IPS-11a (cell line): Measurements from ENCODE around the gene ELAC2.

ENCODE experiments used
- H3K4me3 ChIP-seq: one replicate; pipeline ENCODE4 v1.5.1; 2013; ENCODE audit warnings: low read depth, low read length, control low read depth

ELAC2 gene

DNA sequence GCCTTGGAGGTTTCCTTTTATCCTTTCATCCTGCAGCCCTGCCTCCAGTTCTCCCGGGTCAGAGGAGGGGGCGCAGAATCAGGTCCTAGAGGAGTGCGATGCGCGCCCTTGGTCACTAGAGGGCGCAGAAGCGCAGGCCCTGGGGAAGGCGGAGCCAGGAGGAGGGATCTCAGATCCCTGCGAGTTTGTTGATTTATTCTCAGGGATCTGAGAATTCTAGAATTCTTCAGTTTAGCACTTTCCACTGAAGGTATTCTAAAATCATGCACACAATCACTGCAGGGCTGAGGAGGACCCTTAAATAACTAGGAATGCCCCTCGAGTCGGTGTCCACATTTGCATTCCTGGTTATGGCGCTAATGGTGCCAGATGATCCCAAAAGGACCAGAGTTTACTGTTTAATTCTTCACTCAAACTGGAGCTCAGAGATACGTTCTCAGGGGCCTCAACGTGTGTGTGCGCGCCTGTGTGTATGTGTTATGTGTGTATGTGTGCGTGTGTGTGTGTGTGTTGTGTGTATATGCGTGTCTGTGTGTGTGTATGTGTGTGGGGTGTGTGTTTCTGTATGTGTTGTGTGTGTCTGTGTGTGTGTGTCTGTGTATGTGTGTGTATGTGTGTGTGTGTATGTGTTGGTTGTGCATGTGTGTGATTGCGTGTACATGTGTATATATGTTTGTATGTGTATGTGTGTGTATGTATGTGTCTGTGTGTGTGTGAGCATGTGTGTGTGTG lies 6.9 kb upstream of the ELAC2 start:
- H3K4me3 ChIP-seq, result no peak overlapping the region

DNA sequence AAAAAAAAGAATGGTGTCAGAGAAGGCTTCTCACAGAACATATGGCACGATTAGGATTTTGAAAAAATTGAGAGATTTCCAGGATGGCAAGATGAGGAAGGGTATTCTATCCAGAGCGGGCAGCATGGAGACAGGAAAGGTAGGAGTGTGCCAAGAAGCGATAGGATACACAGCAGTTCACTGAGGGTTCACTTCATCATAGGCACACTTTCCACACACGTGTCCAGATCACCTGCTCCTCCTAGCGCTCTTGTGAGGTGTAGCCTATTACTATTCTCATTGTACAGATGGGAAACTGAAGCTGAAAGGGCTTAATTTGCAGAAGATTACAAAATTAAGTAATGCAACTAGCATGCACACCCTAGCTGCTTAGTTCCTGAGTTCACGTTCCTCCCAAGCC lies 6.2 kb upstream of the ELAC2 start:
- no peak overlapping the region for H3K4me3 ChIP-seq

DNA sequence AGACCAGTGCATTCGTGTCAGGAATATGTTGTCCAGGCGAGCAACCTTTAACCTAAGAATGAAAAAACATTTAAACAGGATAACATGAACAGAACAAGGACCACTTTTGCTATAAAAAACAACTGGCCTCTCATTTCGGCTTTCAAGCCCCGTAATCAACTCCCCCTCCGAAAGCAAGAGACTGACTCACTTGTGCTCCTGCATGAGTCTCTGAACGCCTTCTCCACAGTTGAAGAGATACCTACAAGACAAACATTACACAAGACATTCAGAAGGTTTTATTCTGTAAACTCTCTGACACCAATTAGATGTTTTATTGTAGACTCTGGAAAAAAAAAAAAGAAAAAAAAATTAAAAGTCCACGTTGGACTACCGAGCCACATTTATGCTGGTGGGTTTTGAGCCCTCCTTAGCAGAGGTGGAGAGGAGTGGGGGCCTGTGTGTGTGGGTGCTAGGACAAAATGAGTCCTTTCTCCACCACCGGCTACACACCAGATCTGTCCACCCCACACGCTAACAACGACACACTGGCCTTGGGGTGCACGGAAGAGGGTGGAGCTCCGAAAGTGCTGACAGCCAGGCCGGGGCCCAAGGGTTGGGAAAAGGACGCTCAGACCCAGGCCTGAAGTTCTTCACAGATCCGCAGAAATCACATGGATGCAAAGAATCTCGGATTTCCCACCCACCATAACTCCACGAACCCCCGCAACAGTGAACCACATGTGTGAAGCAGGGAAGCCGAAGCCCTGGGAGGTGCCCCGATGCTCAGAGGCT lies 759 bp downstream of the ELAC2 start:
- H3K4me3 ChIP-seq, result peak overlapping the region; percentile 81

DNA sequence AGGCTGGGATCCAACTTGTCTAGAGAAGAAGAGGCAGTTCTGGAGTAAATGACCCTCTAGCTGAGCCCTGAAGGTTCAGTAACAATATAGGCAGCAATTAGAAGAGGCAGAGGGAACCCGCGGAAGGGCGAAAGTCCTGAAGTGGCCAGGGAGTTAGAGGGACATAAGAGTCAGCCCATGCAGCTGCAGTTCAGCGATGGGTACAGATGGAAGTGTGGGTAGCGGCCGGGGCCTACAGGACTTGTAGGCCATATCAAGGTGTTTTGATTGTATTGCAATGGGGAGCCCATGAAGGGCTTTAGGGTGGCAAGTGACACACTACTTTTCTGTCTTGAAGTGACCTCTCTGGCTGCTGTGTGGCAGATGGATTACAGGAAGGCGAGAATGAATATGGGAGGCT lies 3.0 kb downstream of the ELAC2 start:
- H3K4me3 ChIP-seq, result no peak overlapping the region

DNA sequence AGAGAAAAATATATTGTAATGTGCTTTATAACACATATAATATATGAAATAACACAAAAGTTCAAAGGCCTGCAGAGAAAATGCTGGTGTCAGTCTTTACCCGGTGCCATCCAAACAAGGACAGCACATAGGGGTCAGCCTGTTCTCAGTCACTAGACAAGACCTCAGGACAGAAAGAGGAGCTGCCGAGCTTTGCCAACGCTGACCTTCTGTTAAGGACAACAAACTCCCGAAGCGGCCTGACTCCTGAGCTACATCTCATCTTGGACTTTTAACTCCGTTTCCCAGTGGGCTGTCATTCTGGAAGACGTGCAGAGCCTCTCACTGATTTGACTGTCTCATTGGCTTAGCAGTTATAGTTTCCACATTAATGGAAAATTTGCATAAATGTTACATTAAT lies 6.9 kb downstream of the ELAC2 start:
- H3K4me3 ChIP-seq, result no peak overlapping the region

DNA sequence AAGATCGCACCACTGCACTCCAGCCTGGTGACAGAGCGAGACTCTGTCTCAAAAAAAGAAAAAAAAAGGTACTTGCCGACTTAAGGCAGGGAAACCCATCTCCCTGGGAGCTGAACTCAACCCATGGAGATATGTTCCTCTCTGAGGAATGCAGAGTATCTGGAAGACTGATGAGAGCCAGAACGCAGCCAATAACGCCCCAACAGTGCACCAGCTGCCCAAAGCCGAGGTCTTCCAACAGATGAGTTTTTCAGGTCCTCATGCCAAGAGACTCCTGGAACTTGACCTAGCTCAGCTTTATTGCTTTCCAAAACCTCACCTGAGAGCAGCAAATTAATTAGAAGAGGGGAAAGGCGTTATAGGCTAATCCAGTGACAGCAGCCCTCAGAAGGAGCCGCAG lies 9.4 kb downstream of the ELAC2 start:
- no peak overlapping the region for H3K4me3 ChIP-seq

DNA sequence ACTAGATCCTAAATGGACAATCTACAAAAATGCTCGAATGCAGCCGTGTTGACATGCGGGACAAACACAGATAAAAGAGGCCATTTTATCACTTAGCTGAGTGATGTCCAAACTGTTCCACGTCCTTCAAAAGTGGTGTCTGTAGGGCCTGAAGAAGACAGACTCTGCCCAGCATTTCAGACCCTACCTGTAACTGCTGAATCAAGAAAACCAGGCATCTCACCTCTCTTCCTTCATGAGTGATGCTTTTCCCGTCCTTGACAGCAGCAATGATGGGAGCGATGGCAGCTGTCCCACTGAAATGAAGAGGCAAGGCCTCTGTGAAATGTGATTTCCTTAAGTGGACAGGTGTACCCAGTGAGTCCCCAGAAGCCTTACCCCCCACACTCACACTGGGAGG lies 12.3 kb downstream of the ELAC2 start:
- H3K4me3 ChIP-seq, result no peak overlapping the region

DNA sequence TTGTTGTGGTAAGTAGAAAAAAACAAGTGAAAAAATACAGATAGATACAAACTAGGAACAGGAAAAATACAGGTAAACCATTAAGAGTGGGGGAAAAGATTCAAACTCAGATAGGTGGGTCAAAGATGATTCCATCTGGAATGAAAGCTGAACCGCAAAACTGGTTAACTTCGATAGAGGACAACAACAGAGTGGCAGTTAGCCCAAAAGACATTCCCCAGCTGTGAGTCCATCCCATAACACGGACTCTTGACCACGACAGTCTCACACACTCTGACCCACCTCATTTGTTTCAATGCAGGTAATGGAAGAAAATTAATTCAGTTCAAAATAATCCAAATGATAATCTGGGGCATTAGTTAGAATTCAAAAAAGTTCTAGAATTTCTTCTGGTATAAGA lies 13.5 kb downstream of the ELAC2 start:
- no peak overlapping the region for H3K4me3 ChIP-seq

DNA sequence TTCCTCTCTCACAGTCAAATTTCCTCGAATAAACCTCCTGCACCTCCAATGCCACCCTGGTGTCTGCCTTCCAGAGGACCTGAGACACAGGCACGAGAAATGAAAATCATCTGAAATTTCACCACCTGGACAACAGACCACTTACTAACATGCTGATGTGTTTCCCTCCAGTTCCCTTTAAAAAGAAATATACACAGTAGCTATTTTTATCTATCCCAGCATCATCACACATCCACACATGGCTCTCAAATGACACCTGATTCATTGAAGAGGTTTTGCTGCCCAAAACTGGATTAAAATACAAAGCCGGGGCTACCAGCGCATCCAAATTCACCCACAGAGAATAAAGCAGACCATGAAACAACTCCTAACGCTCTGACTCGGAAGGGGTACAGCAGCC lies 13.9 kb downstream of the ELAC2 start:
- H3K4me3 ChIP-seq, result no peak overlapping the region

DNA sequence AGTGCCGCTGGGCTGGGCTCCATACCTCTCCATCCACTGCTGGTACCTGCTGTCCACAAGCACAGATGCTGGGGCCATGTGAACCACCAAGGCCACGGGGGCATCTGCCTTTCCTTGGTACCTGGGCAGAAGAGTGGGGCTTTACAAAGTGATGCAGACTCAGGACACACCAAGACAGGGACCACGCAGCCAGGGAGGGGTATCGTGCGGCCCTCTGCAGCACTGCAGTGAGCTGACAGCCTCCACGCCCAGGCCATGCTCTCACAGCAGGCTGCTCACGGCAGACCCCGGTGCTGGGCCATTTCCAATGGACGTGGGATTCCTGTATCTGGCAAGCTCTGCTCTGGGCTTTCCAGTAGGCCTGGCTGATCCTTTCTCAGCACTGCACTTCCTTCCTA lies 14.4 kb downstream of the ELAC2 start:
- H3K4me3 ChIP-seq, result no peak overlapping the region

DNA sequence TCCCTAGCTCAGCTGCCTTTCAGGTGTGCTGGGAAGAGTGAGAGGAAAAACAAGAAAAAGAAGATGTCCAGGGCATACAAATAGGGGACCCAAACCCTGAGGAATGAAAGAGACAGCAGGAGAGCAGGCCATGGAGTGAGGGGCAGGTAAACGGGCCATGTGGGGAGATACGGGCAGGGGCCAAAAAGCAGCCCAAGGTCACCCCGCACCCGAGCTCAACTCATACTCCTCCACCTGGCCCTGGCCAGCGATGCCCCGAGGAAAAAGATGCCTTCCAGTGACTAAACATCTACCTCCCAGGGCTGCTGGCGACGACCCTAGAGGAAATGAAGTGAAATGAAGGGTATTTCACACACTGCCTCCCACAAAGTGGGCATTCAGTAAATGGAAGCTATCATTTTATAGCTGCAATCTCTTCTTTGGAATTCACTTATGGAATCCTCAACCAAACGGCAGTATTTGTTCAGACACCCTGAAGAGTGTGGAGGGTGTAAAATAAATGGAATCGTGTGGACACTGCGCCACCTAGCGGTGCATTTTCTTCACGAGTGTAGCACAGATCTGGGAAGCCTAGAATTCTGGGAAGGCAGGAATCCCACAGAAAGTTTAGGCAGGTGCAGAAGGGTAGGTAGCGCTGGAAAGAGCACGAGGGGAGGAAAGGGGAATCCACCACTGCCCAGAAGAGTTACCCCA lies 14.9 kb downstream of the ELAC2 start:
- H3K4me3 ChIP-seq, result no peak overlapping the region

DNA sequence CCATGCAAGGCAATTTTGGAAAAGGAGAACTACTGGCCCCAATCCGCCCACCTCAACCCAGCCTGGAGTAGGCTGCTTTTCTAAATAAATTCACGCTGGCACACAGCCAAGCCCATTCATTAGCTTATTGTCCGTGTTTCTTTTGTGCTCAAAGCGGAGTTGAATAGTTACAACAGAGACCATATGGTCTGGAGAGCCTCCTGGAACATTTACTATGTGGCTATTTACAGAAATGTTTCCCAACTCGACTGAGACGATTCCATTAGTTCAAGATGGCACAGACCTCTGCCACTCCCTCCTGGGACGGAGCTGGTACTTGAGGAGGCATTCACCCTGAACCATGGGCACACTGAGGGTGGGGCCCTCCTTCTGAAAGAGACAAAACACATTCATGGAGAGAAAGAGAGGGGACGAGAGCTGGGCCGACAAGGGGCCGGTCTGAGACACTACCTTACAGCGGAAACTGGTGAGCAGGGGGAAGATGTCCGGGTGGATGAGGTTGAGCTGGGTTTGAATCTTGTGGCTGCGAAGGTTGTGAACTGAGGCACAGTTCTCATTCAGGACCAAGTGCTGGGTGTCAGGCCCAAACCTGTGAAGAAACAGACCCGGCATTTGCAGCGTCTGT lies 15.7 kb downstream of the ELAC2 start:
- no peak overlapping the region for H3K4me3 ChIP-seq

DNA sequence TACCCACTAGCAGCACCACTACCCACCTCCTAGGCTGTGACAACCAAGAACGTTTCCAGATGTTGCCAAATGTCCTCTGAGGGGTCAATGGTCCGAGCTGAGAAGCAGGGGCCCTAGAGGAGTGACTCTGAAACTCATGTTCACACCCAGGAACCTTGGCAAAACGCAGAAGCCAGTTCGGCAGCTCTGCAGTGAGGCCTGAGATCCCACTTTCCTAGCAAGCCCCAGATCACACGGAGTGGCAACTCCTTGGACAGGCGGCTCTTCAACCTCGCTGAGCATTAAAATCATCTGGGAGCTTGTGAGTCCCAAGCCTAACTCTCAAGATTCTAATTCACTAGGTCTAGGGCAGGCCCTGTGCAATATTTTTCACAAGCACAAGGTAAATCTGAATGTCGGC lies 17.3 kb downstream of the ELAC2 start:
- H3K4me3 ChIP-seq, result no peak overlapping the region

DNA sequence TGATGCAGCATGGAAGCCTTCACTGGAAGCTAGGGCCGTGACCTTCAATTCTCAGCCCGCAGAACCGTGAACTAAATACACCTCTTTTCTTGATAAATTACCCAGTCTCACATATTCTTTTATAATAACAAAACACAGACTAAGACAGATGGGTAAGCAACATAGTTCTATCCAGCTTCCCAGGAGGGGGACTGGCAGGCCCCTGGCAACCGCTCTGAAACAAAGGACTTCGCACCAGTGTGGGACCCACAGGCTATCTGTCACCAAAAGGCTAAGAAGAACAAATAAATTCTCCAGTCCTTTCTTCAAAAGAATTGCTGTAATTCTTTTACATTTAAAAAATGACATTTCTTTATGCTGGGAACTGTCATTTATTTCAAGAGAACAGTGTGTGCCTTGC lies 19.0 kb downstream of the ELAC2 start:
- H3K4me3 ChIP-seq, result no peak overlapping the region

DNA sequence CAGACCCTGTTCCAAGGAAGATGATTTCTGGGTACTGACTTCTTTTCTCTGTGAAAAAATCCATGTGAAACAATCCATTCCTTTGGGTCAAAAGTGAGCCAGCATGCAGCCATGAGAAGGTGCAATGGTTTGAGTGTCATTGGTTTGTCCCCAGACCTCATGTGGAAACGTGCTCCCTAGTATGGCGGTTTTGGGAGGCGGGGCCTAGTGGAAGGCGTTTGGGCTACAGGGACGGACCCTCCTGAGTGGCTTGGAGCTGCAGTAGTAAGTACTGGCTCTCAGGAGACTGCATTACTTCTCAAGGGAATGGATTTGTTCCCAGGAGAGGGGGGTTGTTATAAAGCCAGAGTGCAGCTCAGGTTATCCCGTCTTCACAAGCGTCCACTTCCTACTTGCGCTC lies 19.4 kb downstream of the ELAC2 start:
- no peak overlapping the region for H3K4me3 ChIP-seq

DNA sequence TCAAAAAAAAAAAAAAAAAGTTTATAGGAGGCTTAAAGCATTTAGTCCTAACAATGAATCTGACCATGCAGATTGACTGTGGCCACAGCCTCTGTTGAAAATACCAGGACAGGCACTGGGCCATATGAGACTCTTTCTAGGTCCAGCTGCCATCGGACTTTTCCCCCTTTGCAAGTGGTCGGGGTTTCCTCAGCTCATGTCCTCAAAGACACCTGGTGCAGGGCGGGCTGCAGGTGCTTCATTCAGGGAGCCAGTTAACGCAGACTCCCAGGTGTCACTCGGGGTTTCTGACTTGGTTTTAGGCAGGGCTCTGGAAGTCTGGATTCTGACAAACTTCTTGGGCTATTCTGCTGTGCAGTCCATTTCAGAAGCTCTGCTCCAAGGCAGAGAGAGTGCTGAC lies 20.9 kb downstream of the ELAC2 start:
- no peak overlapping the region for H3K4me3 ChIP-seq

DNA sequence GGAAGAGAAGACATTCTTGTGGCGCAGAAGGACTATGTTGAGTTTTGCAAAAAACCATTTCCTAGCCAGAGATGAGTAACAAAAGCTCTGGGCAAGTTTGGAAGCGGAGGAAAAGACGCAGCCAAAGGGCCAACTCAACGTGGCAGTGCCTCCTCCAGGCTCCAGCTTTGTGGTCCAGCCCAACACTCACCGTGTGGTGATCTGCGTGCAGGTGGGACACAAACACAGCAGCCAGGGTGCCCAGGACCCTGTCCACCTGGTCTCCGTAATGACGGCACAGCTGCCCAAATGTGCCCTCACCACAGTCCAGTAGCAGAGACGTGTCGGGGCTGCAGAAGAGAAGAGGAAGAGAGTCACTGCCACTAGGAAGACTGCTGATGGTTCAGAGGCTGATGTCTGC lies 21.5 kb downstream of the ELAC2 start:
- no peak overlapping the region for H3K4me3 ChIP-seq

DNA sequence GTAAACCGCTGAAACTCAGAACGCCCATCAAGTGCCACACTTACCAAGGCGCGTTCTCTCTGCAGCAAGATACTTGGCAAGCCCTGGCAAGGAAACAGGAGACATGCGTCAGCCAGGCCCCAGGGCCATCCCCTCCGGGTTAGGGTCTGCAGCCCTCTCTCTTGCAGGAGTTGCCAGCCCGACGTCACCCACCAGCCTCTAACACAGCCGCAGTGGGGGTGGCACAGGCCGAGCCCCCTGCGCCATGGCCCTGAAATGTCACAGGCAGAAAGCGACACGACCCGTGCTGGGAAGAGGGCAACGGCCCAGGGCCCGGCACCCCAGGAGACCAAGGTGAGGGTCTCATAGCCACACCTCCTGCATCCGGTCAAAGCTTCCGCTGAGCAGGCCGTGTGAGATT lies 21.9 kb downstream of the ELAC2 start:
- no peak overlapping the region for H3K4me3 ChIP-seq

DNA sequence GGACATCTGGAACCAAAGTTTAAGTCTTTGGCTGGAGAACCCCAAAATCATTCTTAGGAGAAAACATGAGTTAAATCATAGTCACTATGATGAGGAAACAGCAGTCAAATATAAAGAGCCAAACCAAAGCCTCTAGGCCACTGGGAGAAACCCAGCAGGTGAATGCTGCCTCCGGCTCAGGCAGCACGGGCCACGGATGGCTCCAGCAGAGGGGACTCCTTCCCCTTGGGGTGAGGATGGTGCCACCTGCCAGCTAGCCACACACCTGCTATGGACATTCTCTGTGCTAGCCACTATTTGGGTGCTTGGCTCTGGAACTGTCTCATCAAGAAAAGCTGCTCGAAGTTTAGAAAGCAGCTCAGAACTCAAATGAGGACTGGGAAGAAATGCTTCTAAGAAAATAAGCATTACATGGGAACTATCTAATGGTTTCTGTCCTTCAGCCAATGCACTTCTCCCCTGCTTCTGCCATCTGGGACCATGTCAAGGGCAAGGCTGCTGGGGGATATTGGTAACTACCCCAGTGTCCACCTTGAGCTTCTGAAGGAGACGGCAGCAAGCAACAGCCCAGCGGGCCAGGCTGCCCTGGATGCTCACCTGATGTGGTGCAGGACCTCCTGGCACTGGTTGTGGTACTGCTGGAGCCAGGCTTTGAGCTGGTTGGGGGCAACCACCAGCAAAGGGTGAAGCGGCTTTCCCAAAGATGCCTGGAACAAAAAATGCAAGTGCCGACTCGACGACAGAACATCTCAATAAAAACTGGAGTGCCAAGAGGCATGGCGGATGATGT lies 22.5 kb downstream of the ELAC2 start:
- no peak overlapping the region for H3K4me3 ChIP-seq

DNA sequence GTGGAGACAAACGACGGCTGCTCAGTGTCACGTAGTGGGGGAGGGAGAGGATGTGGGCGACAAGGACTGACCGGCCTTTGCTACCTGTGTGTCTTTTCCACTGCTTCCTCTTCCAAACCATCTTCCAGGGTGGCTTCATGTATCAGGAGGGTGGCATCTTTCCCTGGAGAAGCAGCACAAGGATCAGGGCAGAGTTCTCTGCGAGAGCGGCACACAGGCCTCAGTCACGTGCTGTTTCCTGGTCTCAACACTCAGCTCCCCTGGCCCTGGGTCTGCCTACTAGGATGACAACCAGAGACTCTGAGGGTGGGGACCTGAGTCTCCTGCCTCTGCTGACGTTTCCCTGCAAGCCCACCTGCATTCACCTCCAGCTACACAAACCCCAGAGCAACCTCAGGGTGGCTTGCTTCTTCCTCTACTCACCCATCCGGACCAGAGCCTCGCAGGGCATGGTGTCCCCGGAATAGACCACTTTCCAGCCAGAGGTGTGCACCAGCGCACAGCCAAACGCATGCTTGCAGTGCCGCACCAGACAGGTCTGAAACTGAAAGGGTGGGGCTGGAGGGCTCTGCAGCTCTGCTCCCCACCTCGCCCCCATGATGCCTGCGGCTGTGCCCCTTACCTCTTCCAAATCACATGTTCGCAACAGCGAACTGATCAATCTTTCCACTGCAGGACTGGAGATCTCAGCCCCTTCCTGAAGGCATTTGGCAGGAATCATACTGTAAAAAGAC lies 23.3 kb downstream of the ELAC2 start:
- no peak overlapping the region for H3K4me3 ChIP-seq
